ENCODE measurements around the gene MORC2.

The MORC2 gene

GRCh38 chr22:30906411-30906810, 62.2 kb downstream of the MORC2 start:
- Histone ChIP-seq H3F3A (ENCODE audit: insufficient read depth, low read length) (no peaks in the 10 kb centered on the region), H3K27me3 (replicated peaks; ENCODE audit: insufficient read depth, low read length) (no peaks in the 10 kb centered on the region), H3K27ac (ENCODE audit: low read length) (no peak overlapping the region), H3K9me2 (replicated peaks; ENCODE audit: insufficient read depth, low read length) (no peaks in the 10 kb centered on the region), H3K4me1 (ENCODE audit: low read length) (peaks cover 3% of the 10 kb centered on the region; the same call in 1 of the 2 replicates), H3K4me2 (ENCODE audit: low read depth, low read length) (no peak overlapping the region), H2AFZ (ENCODE audit: low read length) (no peak overlapping the region), H3K36me3 (replicated peaks; ENCODE audit: insufficient read depth, low read length) (no peaks in the 10 kb centered on the region), H4K20me1 (ENCODE audit: insufficient read depth, low read length) (no peaks in the 10 kb centered on the region), H3K79me2 (ENCODE audit: low read length) (no peaks in the 10 kb centered on the region), H3K9ac (ENCODE audit: low read length) (no peak overlapping the region), H3K9me3 (replicated peaks; ENCODE audit: insufficient read depth, low read length) (no peaks in the 10 kb centered on the region), H3K4me3 (ENCODE audit: low read length) (no peak overlapping the region)
- DNase-seq = no peak
- TF ChIP-seq EZH2phosphoT487 (IDR thresholded peaks at IDR 0.05; ENCODE audit: low read length) (no peak), EZH2 (optimal IDR thresholded peaks at IDR 0.05; ENCODE audit: low read depth, low read length) (no peak), CTCF (IDR thresholded peaks at IDR 0.05; ENCODE audit: low read length) (no peak)

- Histone ChIP-seq H3K9me3 (replicated peaks; ENCODE audit: insufficient read depth, low read length) (no peaks in the 10 kb centered on the region), H4K20me1 (ENCODE audit: insufficient read depth, low read length) (no peaks in the 10 kb centered on the region), H3K27me3 (replicated peaks; ENCODE audit: insufficient read depth, low read length) (no peaks in the 10 kb centered on the region), H3F3A (ENCODE audit: insufficient read depth, low read length) (no peaks in the 10 kb centered on the region), H3K9me2 (replicated peaks; ENCODE audit: insufficient read depth, low read length) (no peaks in the 10 kb centered on the region), H3K36me3 (replicated peaks; ENCODE audit: insufficient read depth, low read length) (no peaks in the 10 kb centered on the region), H3K9ac (ENCODE audit: low read length) (no peak overlapping the region), H3K4me1 (ENCODE audit: low read length) (peaks cover 3% of the 10 kb centered on the region; the same call in 1 of the 2 replicates), H2AFZ (ENCODE audit: low read length) (no peak overlapping the region), H3K4me2 (ENCODE audit: low read depth, low read length) (no peak overlapping the region), H3K4me3 (ENCODE audit: low read length) (no peak overlapping the region), H3K27ac (ENCODE audit: low read length) (no peak overlapping the region), H3K79me2 (ENCODE audit: low read length) (no peaks in the 10 kb centered on the region)
- TF ChIP-seq CTCF (IDR thresholded peaks at IDR 0.05; ENCODE audit: low read length) = no peak
- no peak for TF ChIP-seq EZH2phosphoT487 (IDR thresholded peaks at IDR 0.05; ENCODE audit: low read length)
- no peak for TF ChIP-seq EZH2 (optimal IDR thresholded peaks at IDR 0.05; ENCODE audit: low read depth, low read length)
- DNase-seq = no peak
Measured at GRCh38 chr22:30905696-30906341, 62.8 kb downstream of the MORC2 start.

- Histone ChIP-seq H2AFZ (ENCODE audit: low read length) (no peak overlapping the region), H3K9ac (ENCODE audit: low read length) (no peak overlapping the region), H3K4me1 (ENCODE audit: low read length) (peaks cover 3% of the 10 kb centered on the region; the same call in 1 of the 2 replicates), H3K9me3 (replicated peaks; ENCODE audit: insufficient read depth, low read length) (no peaks in the 10 kb centered on the region), H3F3A (ENCODE audit: insufficient read depth, low read length) (no peaks in the 10 kb centered on the region), H3K4me3 (ENCODE audit: low read length) (no peak overlapping the region), H3K9me2 (replicated peaks; ENCODE audit: insufficient read depth, low read length) (no peaks in the 10 kb centered on the region), H3K27ac (ENCODE audit: low read length) (no peak overlapping the region), H3K79me2 (ENCODE audit: low read length) (no peaks in the 10 kb centered on the region), H4K20me1 (ENCODE audit: insufficient read depth, low read length) (no peaks in the 10 kb centered on the region), H3K4me2 (ENCODE audit: low read depth, low read length) (no peak overlapping the region), H3K27me3 (replicated peaks; ENCODE audit: insufficient read depth, low read length) (no peaks in the 10 kb centered on the region), H3K36me3 (replicated peaks; ENCODE audit: insufficient read depth, low read length) (no peaks in the 10 kb centered on the region)
- DNase-seq = no peak
- TF ChIP-seq EZH2phosphoT487 (IDR thresholded peaks at IDR 0.05; ENCODE audit: low read length) (no peak), EZH2 (optimal IDR thresholded peaks at IDR 0.05; ENCODE audit: low read depth, low read length) (no peak), CTCF (IDR thresholded peaks at IDR 0.05; ENCODE audit: low read length) (no peak)
Measured at GRCh38 chr22:30903876-30904460, 64.6 kb downstream of the MORC2 start.

All from MM.1S (cell line).